NB4 (cell line): ENCODE measurements around the gene ARHGAP24.

ENCODE experiments used
- MYC ChIP-seq: IDR thresholded peaks from 2 replicates; pipeline ENCODE4 v1.6.1; 2011; ENCODE audit warnings: low read depth, low read length
- TF ChIP-seq, protein P1 (sequence below): IDR thresholded peaks from one replicate; pipeline ENCODE4 v1.5.1; 2012; ENCODE audit warnings: low read depth, low read length

- no peak for TF ChIP-seq MYC
- TF ChIP-seq, protein P1, sequence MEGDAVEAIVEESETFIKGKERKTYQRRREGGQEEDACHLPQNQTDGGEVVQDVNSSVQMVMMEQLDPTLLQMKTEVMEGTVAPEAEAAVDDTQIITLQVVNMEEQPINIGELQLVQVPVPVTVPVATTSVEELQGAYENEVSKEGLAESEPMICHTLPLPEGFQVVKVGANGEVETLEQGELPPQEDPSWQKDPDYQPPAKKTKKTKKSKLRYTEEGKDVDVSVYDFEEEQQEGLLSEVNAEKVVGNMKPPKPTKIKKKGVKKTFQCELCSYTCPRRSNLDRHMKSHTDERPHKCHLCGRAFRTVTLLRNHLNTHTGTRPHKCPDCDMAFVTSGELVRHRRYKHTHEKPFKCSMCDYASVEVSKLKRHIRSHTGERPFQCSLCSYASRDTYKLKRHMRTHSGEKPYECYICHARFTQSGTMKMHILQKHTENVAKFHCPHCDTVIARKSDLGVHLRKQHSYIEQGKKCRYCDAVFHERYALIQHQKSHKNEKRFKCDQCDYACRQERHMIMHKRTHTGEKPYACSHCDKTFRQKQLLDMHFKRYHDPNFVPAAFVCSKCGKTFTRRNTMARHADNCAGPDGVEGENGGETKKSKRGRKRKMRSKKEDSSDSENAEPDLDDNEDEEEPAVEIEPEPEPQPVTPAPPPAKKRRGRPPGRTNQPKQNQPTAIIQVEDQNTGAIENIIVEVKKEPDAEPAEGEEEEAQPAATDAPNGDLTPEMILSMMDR, result no peak
These were observed 25.3 kb downstream of the ARHGAP24 start for GRCh38 chr4:85500110-85500867.
